Neural progenitor cell (in vitro differentiated cells): ENCODE results near the gene RSRP1.

Source experiments
- CTCF ChIP-seq: fragments of 200-600 bp; sonication (generic); IDR thresholded peaks from 2 replicates; pipeline ENCODE4 v1.5.1; 2017; ENCODE audit warnings: antibody characterized with exemption, mild to moderate bottlenecking
- EZH2 ChIP-seq: fragments of 200-600 bp; sonication (generic); IDR thresholded peaks from 2 replicates; pipeline ENCODE4 v1.6.1; 2017; ENCODE audit warnings: antibody characterized with exemption, mild to moderate bottlenecking, moderate library complexity

GRCh38 chr1:25232027-25232865, 15.0 kb downstream of the RSRP1 start, which contains the start of gene SYF2:
- TF ChIP-seq CTCF = no peak
- peak; percentile 24 for TF ChIP-seq EZH2
